Bronchial epithelial cell (primary cell): ENCODE results near the gene ADCY9. TPM values are rescaled to one million over a fixed set of nuclear protein-coding genes. Genes with fewer than 3 reads are reported as not detected.

Experiments used
- DNase-seq: peaks from one replicate; pipeline ENCODE4 v3.0.0-alpha.2; 2010; ENCODE audit warnings: low read depth
- FAIRE-seq: peaks from 2 replicates; lab custom pipeline; 2011; peaks lifted over from hg19 to GRCh38; lab: Jason Lieb, UNC
- H3K27me3 ChIP-seq: 2 replicates; pipeline ENCODE4 v1.5.1; 2011; ENCODE audit warnings: low read length; ENCODE audit not compliant: control insufficient read depth, insufficient read depth
- H3K36me3 ChIP-seq: 2 replicates; pipeline ENCODE4 v1.5.1; 2011; ENCODE audit warnings: low read length; ENCODE audit not compliant: control insufficient read depth, insufficient read depth
- H3K4me3 ChIP-seq: 2 replicates; pipeline ENCODE4 v1.5.1; 2011; ENCODE audit warnings: mild to moderate bottlenecking, low read depth, low read length, control low read depth
- total RNA-seq: library from RNA; depleted of rRNA; stranded (reverse); fragments of >200 nt; gene quantifications from 2 replicates; pipeline ENCODE4 v1.2.1, GENCODE V29; 2014
- TF ChIP-seq, protein P1 (sequence below): IDR thresholded peaks from 2 replicates; pipeline ENCODE4 v1.5.1; 2011; ENCODE audit warnings: mild to moderate bottlenecking, moderate library complexity, low read length, control low read depth, inconsistent platforms; ENCODE audit not compliant: insufficient read depth, severe bottlenecking

Gene ADCY9
- total RNA-seq, 1 donor from 2014 or later: 11.3 TPM

- peak; percentile 40 for FAIRE-seq
- Histone ChIP-seq H3K36me3 (no peaks in the 10 kb centered on the region), H3K4me3 (no peak overlapping the region), H3K27me3 (no peaks in the 10 kb centered on the region)
- DNase-seq: no peak
- TF ChIP-seq, protein P1, sequence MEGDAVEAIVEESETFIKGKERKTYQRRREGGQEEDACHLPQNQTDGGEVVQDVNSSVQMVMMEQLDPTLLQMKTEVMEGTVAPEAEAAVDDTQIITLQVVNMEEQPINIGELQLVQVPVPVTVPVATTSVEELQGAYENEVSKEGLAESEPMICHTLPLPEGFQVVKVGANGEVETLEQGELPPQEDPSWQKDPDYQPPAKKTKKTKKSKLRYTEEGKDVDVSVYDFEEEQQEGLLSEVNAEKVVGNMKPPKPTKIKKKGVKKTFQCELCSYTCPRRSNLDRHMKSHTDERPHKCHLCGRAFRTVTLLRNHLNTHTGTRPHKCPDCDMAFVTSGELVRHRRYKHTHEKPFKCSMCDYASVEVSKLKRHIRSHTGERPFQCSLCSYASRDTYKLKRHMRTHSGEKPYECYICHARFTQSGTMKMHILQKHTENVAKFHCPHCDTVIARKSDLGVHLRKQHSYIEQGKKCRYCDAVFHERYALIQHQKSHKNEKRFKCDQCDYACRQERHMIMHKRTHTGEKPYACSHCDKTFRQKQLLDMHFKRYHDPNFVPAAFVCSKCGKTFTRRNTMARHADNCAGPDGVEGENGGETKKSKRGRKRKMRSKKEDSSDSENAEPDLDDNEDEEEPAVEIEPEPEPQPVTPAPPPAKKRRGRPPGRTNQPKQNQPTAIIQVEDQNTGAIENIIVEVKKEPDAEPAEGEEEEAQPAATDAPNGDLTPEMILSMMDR: no peak
These were observed 26.9 kb downstream of the ADCY9 start for GRCh38 chr16:4089251-4089810.

DNA sequence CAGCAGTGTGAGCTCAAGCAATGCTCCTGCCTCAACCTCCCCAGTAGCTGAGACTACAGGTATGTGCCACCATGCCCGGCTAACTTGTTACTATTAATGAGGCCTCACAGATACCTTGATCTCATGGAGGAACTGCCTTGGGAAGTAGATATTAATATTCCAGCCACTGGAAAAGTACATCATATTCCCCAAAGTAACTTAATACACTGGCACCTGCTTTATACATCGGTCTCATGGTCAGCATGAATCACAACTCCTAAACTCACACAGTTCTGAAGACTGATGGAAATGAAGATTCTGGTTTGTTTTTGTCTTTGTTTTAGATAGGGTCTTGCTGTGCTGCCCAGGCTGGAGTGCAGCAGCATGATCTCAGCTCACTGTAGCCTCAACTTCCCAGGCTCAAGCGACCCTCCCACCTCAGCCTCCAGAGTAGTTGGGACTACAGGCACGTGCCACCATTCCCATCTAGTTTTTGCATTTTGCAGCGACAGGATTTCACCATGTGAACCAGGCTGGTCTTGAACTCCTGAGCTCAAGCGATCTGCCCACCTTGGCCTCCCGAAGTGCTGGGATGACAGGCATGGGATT is 28.2 kb downstream of the ADCY9 start:
- TF ChIP-seq, protein P1: no peak
- H3K27me3 ChIP-seq: no peaks in the 10 kb centered on the region
- H3K4me3 ChIP-seq: no peak overlapping the region
- no peaks in the 10 kb centered on the region for H3K36me3 ChIP-seq
- DNase-seq (no peak), FAIRE-seq (no peak)

GRCh38 chr16:4087099-4087885 is 28.9 kb downstream of the ADCY9 start:
- no peak for FAIRE-seq
- no peak for DNase-seq
- no peaks in the 10 kb centered on the region for H3K27me3 ChIP-seq
- H3K4me3 ChIP-seq: no peak overlapping the region
- no peaks in the 10 kb centered on the region for H3K36me3 ChIP-seq
- TF ChIP-seq, protein P1: no peak

DNA sequence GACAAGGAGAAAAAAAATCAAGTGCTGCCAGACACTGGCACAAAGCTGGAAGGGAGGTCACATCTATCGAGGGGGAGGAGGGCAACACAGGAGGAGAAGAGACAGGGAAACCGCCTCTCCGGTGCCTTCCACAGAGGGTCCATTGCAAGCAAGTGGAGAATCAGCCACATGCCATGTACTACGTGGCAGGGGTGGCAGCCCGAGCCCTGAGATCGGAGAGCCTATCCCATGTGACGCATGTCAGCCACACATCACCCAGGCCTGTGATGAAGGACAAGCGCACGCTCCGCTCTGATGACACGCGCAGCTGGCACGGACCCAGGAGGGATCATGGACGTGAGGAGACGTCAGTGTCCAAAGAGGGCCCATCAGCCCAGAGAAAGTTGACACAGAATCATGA is 30.1 kb downstream of the ADCY9 start:
- Histone ChIP-seq H3K36me3 (no peaks in the 10 kb centered on the region), H3K27me3 (no peaks in the 10 kb centered on the region), H3K4me3 (no peak overlapping the region)
- TF ChIP-seq, protein P1: no peak
- peak; percentile 18 for FAIRE-seq
- no peak for DNase-seq

DNA sequence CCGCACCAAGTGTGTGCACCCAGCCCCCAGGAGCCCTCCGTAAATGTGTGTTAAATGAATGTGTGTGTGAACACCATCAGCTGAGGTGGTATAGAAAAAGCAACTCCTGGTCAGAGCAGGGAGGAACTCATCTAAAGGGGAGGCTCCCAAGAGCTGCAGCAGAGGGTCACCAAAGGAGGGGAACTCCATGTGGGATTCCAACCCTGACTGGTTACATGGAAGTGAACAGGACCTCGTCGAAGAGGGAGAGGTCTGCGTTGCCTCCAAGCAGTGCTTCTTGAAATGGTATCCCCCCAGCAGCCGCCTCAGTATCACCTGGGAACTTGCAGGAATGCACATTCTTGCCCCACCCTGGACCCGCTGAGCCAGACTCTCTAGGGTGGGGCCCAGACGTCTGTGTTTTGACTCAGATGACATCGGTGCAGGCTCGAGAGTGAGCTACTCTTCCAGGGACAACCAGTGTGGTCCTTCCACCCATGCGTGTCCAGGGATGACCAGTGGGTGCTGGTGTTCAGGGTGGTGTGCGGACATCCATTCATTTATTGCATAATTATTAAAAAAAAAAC is 30.8 kb downstream of the ADCY9 start:
- no peak overlapping the region for H3K4me3 ChIP-seq
- no peaks in the 10 kb centered on the region for H3K36me3 ChIP-seq
- FAIRE-seq (no peak), DNase-seq (peak; percentile 49)
- H3K27me3 ChIP-seq: no peaks in the 10 kb centered on the region
- TF ChIP-seq, protein P1: no peak
